ENCODE data around the gene LARP1B.
"Not testable (repeated sequence)": the region's sequence is repeated elsewhere in the genome, so short reads cannot be mapped to it uniquely, and the experiment has no call there.

The LARP1B gene

DNA sequence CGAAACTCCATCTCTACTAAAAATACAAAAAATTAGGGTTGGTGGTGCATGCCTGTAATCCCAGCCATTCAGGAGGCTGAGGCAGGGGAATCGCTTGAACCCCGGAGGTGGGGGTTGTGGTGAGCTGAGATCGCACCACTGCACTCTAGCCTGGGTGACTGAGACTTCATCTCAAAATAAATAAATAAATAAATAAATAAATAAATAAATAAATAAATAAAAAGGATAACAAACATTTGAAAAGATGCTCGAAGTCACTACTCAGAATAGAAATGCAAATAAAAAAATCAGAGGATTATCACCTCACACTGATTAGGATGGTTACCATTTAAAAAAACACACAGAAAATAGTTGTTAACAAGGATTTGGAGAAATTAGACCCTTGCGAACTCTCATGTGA, 73.8 kb downstream of the LARP1B start:
- in situ Hi-C loops (cut with MboI; ENCODE audit: low sequenced_read_pairs), result no loop called here

GRCh38 chr4:128135391-128135790, 74.3 kb downstream of the LARP1B start:
- in situ Hi-C loops (cut with MboI; ENCODE audit: low sequenced_read_pairs), result no loop called here

- in situ Hi-C loops (cut with MboI; ENCODE audit: low sequenced_read_pairs), result no loop called here
Observed at GRCh38 chr4:128141866-128142265, 80.8 kb downstream of the LARP1B start.

- in situ Hi-C loops (cut with MboI; ENCODE audit: low sequenced_read_pairs), result no loop called here
Observed at GRCh38 chr4:128145727-128146126, 84.6 kb downstream of the LARP1B start.

DNA sequence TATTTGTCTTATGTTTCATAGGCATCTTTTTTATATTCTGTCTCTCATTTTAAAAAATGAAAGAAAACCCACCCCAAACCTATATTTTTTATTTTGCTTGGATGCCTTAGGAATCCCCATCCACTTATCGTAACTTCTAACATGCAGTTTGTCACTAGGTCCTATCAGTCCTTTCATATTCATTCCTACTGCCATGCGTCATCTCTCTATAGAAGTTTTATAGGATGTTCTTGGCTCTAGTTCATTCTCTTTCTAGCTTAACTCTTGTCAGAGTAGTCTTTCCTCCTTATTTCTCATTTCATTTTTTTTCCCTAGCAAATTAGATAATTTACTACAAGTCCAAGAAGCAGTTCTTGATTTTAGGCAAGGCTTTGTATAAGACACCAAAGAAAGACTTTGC, 92.7 kb downstream of the LARP1B start:
- in situ Hi-C loops (cut with MboI; ENCODE audit: low sequenced_read_pairs), result no loop called here

DNA sequence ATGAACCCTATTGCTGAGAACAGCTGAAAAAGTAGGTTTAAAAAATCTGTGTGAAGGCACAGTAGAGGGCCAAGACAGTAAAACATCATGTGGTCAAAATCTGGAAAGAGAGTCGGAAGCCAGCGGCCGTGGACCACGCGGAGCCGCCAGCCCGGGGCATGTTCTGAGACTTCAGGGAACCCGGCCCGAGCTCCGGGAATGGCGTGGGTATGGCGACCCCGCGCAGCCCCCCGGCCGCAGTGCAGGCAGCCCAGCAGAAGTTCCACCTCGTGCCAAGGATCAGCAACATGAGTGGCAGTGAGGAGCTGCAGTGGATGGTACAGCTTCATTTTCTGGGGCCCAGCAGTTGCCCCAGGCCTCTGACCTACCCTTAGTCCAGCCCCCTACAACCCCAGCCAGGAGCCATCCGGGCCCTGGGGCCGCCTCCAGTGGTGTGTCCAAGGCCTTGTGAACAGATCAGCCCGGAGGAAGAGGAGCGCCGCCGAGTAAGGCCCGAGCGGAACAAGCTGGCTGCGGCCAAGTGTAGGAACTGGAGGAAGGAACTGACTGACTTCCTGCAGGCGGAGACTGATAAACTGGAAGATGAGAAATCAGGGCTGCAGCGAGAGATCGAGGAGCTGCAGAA, 94.2 kb downstream of the LARP1B start:
- in situ Hi-C loops (cut with MboI; ENCODE audit: low sequenced_read_pairs), result no loop called here

GRCh38 chr4:128155874-128156456, 94.9 kb downstream of the LARP1B start:
- in situ Hi-C loops (cut with MboI; ENCODE audit: low sequenced_read_pairs), result no loop called here

DNA sequence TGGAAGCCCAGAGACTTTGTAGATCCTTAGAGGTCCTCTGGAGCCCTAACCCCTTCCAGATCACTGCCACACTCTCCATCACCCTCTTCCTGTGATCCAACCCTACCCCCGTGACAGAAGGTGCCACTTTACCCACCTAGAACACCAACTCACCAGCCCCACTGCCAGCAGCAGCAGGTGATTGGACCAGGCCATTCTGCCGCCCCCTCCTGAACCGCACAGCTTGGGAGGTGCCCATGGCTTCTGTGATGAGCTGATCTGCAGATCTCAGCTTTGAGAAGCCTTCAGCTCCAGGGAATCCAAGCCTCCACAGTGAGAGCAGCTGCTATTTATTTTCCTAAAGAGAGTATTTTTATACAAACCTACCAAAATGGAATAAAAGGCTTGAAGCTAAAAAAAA, 95.4 kb downstream of the LARP1B start:
- in situ Hi-C loops (cut with MboI; ENCODE audit: low sequenced_read_pairs), result not testable (repeated sequence)

DNA sequence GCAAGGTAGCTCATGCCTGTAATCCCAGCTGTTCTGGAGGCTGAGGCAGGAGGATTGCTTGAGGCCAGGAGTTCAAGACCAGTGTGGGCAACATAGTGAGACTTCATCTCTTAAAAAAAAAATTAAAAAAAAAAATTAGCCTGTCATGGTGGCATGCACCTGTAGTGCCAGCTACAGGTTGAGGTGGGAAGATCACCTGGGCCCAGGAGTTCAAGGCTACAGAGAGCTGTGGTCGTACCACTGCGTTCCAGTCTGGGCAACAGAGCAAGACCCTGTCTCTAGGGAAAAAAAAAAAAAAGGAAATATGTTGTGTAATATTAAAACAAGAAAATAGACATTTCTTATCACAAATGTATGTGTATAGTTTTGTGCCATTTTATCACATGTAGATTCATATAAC, 97.8 kb downstream of the LARP1B start:
- in situ Hi-C loops (cut with MboI; ENCODE audit: low sequenced_read_pairs), result no loop called here

- in situ Hi-C loops (cut with MboI; ENCODE audit: low sequenced_read_pairs), result no loop called here
Observed at GRCh38 chr4:128159967-128160366, 98.9 kb downstream of the LARP1B start.

DNA sequence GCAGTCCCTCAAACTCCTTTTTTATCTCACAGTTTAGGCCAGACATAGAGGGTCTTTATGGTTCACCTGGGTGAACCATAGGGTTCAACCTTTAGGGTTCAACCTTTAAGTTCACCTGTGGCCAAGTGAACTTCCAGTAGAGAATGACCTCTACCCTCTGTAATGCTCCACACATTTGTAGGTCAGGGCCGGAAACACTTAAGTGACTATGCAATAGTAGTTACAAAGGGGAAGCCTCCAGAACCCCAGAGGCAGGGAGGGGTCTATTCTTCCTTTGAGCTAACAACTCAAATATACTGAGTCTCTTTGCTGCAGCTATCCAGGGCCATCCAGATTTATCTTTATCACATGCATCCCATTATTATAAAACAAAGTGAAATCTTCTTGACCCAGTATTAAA, 100.0 kb downstream of the LARP1B start:
- in situ Hi-C loops (cut with MboI; ENCODE audit: low sequenced_read_pairs), result no loop called here

- in situ Hi-C loops (cut with MboI; ENCODE audit: low sequenced_read_pairs), result no loop called here
Observed at GRCh38 chr4:128162434-128162833, 101.3 kb downstream of the LARP1B start.

GRCh38 chr4:128163177-128164117, 102.3 kb downstream of the LARP1B start:
- in situ Hi-C loops (cut with MboI; ENCODE audit: low sequenced_read_pairs), result no loop called here

- in situ Hi-C loops (cut with MboI; ENCODE audit: low sequenced_read_pairs), result no loop called here
Observed at GRCh38 chr4:128166982-128167381, 105.9 kb downstream of the LARP1B start.

- in situ Hi-C loops (cut with MboI; ENCODE audit: low sequenced_read_pairs), result no loop called here
Observed at GRCh38 chr4:128168701-128169100, 107.6 kb downstream of the LARP1B start.

DNA sequence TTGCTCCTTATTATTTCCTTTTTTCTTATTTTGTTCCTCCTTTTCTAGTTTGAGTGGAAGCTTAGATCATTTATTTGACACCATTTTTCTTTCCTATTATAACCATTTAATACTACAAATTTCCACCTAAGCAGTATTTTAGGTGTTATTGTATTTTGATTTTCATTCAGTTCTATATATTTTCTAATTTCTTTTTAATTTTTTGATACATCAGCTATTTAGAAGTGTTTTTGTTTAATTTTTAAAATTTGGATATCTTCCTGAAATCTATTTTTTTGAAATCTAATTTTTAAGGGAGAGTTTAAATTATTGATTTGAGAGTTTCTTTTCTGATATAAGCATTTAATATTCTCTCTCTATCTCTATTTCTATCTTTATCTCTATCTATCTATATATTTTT, 108.1 kb downstream of the LARP1B start:
- in situ Hi-C loops (cut with MboI; ENCODE audit: low sequenced_read_pairs), result no loop called here

DNA sequence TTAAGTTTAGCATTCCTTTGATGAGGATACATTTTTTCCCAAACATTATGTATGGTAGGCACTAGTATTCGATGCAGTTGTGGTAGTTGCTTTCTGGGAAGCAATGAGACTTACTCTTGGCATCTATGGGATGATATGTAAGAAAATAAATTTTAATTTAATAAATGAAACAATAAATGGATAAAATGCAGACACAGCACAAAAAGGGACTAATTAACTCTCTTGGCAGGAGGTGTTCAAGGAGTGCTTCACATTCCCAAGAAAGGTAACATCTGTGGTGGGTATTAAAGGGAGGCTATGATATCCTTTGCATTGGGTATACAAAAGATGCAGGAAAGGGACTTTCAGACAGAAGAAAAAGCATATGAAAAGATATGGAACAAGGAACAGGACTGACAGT, 115.5 kb downstream of the LARP1B start:
- in situ Hi-C loops (cut with MboI; ENCODE audit: low sequenced_read_pairs), result no loop called here

- in situ Hi-C loops (cut with MboI; ENCODE audit: low sequenced_read_pairs), result no loop called here
Observed at GRCh38 chr4:128177498-128177897, 116.4 kb downstream of the LARP1B start.

GRCh38 chr4:128186623-128187022, 125.5 kb downstream of the LARP1B start:
- in situ Hi-C loops (cut with MboI; ENCODE audit: low sequenced_read_pairs), result no loop called here

- in situ Hi-C loops (cut with MboI; ENCODE audit: low sequenced_read_pairs), result no loop called here
Observed at GRCh38 chr4:128191115-128191781, 130.1 kb downstream of the LARP1B start.
